COR-L47 (cell line): ENCODE data around the gene MAP7.

Experiments used
- DNase-seq: peaks from one replicate; lab custom pipeline; 2025; lab: John Stamatoyannopoulos, UW

MAP7 gene

DNA sequence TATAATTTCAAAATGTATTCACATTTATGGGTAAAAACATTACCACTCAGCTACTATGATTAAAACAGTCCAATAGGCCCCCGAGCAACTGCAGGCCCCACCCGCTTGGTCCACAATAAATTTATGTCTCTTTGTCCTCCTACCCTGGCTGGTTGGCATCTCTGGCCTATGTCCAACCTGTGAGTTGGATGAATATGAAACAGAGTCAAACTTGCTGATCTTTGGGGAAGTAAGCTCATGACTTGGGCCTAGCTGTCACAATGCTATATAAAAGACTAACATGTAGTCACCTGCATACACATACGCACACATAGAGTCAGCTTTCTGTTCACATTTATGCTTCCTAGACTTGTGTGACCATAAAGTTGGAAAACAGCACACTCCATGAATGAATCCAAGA, 20.5 kb downstream of the MAP7 start:
- DNase-seq = no peak

DNA sequence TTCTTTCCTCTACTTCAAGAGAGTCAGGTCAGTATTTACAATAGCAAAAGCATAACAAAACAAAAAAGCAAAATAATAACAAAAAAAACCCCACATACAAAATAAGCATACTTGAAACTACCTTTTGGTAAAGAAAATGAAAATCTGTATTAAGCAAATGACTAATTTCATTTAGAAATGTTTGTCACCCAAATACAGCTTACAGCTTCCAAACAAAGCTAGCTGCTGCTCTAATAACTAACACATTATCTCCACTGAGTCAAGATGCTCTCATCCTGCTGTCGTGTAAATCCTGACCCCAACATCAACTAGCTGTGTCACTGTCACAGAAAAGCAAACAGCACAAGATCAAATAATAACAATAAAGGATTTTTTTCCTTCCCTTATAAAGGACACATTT, 21.7 kb downstream of the MAP7 start:
- DNase-seq = no peak

DNA sequence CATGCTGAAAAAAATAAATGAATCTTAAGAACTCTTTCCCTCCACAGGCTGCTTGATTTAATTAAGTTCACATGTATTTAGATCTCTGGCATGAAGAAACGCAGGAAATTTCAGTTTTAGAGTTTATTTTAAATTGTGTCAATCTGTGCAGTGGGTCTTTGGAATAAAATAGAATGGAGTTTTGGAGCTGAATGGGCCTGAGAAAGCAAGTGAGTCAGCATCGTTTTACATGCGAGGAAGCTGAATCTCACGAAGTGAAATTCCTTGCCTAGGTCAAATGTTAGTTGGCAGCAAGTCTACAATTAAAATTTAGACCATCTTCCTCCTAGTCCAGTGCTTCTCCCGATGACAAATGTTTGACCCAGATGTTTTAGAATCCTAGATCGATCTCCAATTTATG, 22.4 kb downstream of the MAP7 start:
- DNase-seq = no peak

DNA sequence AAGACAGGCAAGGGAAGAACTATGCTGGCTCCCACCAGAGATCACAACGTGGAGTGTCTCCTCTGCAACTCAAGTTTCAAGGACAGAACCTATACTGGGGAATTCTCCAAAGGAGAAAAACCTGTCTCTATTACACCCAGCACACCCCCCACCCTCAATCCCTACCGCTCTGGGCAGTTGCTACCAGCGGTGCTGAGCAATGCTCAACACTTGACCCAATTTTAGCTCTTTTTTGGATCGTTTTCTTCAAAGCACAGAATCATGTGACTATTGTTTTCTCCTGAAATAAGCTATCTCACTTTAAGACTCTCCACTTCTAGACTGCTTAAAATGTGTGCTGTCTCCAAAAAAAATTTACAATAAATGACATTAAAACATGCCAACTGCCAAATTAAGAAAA, 23.3 kb downstream of the MAP7 start:
- DNase-seq = no peak

DNA sequence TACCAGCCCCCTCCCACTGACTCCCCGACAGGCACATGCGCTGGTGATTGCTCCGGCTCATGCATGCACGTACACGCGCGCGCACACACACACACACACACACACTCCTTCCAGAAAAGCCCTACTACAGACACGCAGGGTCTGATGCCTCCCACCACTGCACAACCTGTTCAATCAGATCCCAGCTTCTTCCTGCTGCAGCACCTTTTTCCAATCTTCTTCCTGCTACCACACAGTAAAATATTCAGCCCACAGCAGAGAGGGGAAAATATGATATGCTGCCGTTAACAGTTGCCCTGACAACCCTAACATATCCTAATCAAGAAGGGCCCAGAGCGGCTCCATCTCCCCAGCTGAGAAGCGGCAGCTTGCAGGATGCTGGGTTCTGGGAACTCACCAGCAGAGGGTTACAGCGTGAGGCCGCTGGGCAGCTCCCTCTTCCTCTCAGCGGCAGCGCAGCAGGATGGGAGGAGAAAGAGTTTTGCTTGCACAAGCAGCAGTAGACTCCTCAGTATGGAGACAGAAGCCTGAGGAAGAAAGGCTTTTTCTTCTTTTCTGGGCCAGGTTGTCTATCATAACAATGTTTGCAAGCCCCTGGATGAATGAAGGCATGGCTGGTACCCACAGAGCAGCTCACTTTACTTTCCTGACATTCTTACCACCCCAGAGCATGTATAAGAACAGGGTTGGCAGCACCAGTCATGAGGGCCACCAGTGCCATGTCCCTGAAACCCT, 23.9 kb downstream of the MAP7 start:
- peak; percentile 36 for DNase-seq

DNA sequence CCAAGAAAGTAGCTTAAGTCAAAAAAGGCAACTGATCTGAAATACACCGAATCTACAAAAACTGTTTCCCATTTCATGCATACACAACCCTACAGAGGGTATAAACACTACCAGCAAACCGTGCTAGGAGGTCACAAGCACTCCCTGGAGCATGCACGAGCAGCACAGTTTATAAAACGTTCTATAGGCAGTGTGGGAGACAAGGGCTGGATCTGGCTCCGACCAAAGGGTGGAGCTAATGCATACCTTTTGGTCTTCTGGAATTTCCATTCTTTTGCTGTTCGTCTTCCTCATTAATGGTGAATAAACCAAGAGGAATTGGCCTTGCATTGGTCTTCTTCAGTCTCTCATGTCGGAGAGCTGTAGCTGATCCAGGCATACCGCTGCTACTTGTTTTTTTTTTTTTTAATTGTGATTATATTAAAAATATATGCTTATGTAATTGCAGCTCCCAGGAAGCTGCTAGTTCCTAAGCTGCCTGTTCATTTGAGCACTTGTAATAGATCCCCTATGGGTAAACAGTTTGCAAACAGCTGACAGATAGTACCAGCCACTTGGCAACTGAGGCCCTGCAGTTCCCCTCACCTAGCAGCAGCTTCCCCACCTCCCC, 24.5 kb downstream of the MAP7 start:
- DNase-seq = no peak

DNA sequence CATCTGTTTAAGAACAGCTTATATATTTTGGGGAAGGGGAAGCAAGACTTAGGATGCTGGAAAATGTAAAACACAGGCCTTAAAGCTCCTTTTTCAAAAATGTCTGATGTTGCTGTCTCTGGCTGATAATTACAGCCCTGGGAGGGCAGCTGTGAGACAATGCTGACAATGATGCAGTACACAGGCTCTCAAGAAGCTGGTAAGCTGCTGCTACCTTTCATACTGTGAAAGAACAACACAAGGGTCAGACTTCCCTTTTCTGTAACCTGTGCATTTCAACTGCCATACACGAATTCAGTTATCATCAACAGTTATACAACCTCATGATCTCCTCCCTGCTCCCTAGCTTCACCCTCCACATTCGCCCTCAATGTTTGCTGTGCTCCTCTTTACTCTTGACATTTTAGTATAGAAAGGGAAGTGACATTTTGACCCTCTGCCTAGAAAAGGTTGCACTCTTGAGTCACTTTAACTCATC, 25.2 kb downstream of the MAP7 start:
- DNase-seq = peak; percentile 47

DNA sequence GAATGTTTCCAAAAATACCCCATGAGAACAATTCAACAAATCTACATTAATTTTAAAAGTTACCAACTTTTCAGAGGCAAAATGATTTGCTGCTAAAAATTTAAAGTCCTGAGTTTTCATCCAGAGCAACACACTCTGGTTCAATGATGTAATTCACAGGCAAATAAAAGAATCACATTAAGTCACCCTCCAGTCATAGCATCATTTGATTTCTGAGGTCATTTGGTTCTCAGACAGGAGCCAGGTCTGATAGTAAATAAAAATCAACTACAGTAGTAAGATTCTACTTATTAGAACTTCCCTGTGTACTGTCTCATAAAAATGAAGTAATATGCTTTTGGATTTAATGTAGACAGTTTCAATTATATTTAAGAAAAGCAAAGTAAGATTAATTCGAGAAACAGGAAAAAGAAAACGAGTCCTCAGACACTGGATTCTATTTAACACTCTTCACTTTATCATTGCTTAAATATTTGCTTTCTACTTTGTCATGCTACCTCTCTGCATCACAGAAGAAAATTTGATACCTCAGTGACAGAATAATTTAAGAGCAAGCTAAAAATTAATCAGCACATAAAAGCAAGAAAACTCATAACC, 25.8 kb downstream of the MAP7 start:
- no peak for DNase-seq

DNA sequence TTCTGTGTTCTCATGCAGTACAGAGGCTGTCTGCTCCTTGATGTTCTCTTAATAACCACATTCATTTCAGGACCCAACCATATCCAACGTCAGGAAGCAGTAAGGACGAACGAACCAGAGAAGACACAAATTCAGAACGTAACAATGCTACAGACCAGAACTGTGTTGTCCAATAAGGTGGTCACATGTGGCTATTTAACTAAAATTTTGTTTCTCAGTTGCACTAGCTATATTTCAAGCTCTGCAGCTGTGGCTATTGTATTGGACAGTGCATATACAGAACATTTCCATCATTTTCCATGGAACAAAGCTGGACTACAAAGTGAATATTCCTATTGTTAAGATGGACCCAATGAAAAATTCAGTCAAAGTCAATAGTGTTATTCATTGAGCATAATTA, 27.0 kb downstream of the MAP7 start:
- DNase-seq = no peak

DNA sequence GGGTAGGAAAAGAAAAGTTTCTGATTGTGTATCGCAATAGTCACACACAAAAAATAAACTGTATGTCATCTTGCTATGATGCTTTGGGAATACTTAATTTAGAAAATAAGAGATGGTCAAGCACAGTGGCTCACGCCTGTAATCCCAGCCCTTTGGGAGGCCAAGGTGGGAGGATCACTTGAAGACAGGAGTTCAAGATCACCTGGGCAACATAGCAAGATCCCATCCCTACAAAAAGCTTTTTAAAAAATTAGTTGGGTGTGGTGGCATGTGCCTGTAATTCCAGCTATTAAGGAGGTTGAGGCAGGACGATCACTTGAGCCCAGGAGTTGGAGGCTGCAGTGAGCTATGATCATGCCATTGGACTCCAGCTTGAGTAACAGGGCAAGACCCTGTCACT, 27.6 kb downstream of the MAP7 start:
- no peak for DNase-seq

DNA sequence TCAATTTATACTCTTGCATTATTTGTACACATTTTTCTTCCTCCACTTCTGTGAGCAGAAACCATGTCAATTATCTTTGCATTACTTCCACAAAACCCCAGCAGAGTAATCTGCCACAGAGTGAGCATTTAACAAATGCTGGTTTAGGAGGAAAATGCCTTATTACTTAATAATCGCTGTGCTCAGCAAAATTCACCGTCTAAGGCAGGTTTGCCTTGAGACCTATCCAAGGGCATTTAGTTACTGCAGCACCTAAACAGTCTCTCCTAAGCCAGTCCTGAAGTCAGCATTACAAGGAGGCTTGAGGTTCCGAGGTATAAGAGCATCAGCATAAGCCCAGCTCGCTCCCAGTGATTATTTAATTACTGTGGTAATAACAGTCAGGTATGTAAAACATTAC, 28.3 kb downstream of the MAP7 start:
- DNase-seq = no peak

DNA sequence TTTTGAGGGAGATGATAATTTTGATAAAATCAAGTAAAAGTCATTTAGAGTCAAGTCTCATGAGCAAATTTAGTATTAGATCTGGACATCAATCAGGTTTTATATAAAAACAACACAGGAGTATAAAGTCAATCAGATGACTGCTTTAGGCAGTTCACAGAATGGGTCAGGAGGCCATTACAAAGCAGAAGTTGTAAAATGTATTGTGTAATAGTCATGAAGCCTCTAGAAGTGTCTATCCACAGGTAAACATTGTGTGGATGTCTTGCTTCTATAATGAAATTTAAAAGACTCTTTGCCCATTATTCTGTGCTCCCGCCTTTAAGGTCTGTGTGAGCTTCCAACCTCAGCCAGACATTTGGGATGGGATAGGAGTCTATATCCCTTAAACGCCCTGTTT, 28.8 kb downstream of the MAP7 start:
- no peak for DNase-seq

DNA sequence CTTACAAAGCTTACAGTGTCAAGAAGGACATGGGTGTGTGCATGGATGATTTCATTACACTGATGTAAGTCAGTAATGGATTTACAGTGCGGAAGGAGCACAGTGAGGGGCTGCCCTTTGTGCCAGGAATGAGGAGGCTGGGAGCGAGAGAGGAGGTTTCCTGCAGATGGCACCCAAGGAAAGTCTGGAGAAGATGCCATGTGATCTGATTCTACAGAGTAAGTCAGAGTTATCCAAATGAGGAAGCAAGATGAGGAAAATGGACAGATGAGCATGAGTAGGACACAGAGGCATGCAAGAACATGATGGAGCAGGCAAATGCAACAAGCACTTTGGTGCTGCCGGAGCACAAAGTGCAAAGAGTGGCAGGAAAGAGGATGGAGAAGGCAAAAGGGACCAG, 29.7 kb downstream of the MAP7 start:
- no peak for DNase-seq

DNA sequence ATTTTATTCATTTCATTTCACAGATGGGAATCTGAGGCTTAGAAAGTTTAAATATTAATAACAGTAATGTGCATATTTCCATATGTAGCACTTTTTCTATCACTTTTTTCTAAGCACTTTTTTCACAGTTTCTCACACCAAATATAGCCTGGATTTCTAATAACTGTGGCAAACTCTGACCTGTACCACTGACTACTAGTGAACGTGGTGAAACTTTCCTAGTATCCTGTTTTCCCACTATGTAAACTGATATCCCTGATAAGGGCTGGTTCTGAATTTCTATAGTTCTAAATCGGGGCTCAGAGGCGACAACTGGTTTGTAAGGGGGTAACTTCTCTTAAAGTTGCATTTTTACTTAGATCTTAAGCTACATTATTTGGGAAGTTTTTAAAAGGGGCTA, 32.6 kb downstream of the MAP7 start:
- DNase-seq = no peak

DNA sequence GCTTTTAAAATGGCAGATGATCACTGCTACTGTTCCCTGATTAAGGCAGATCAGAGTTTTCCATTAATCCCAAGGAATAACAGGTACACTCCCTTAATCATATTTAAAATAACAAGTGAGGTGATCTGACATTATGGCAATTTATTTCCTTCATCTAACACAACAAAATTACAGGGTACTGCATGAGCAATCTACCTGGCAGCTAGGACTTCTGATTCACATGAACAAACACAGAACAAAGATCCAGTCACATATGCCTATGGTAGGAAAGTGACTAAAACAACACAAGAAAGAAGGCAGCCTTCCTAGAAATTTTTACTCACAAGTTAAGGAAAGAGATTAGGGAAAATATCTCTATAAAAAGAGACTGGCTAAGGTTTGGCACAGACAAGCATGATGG, 33.2 kb downstream of the MAP7 start:
- DNase-seq = no peak

DNA sequence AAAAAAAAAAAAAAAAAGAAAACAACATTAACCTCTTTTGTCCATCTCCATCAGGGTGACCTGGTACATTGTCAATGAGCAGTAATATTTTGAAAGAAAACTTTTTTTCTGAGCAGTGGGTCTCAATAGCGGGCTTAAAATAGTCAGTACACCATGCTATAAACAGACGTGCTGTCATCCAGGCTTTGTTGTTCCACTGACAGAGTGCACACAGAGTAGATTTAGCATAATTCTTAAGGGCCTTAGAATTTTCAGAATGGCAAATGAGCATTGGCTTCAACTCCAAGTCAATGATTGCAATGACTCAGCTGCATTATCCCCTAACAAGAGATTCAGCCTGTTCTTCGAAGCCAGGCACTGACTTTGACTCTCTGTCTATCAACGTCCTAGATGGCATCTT, 35.6 kb downstream of the MAP7 start:
- no peak for DNase-seq

DNA sequence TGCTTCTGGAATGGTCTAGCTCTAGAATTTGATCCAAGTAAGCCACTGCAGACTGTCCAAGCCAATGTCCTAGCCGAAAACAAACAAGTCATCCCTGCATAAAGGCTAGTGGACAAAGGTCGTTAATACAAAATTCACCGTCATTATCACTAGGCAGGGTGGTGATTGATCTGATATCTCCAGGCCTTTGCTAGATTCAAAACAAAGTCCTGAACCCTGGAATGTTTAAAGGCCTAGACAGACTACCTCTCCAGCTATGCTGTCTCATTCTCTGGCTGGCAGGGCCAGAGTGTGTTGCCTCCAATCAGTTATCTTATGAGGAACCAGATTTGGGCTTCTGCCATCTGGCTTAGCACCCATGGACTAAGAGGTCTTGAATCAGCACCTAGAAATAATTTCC, 38.3 kb downstream of the MAP7 start:
- DNase-seq = no peak

DNA sequence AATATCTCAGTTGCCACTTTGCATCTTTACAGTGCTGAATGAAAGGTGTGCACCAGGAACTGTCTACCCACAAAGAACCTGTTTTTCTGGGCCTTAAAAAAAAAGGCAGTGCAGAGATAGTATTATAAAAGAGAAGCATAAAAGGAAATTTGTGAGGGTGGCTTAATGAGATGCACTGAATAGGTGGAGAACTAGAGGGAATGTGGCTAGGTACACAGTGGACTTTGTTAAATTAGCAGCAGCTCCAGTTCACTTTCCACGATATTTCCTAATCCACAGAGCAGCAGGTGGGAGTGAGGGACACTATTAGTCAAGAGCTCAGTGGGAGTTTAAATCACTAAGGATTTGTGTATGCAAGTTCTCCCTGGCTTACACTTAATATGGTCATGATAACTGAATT, 38.8 kb downstream of the MAP7 start:
- DNase-seq = no peak

DNA sequence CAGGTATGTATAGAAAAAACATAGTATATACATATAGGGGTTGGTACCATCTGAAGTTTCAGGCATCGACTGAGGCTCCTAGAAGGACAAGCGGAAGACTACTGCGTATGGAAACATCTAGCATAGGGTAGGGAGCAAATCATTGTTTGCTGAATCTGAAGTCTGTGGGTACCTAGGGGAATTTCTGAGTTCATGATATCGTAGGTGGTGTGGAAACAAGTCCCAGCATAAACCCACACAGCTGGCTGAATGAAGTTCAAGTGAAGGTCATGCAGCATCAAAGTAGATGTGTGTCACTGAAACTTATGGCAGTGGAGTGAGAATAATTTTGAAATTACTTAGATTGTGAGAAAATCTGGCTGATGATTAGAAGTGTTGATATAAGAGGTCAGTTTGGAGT, 39.4 kb downstream of the MAP7 start:
- no peak for DNase-seq

DNA sequence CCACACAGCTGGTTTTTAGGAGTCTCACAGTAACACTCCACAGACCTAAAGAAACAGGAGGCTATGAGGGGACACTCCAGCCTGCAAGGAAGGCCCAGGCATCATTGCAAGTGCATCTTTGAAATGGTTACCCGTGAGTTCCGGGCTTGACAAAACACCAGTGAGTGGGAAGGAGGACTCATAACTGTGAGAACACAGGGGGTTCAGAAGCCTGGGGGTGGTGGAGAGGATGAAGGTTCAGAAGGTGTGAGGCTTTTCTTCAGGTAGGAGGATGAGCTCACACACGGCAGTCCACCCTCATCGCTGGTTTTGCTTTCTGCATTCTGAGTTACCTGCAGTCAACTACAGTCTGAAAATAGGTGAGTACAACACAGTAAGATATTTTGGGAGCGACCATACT, 39.9 kb downstream of the MAP7 start:
- no peak for DNase-seq

DNA sequence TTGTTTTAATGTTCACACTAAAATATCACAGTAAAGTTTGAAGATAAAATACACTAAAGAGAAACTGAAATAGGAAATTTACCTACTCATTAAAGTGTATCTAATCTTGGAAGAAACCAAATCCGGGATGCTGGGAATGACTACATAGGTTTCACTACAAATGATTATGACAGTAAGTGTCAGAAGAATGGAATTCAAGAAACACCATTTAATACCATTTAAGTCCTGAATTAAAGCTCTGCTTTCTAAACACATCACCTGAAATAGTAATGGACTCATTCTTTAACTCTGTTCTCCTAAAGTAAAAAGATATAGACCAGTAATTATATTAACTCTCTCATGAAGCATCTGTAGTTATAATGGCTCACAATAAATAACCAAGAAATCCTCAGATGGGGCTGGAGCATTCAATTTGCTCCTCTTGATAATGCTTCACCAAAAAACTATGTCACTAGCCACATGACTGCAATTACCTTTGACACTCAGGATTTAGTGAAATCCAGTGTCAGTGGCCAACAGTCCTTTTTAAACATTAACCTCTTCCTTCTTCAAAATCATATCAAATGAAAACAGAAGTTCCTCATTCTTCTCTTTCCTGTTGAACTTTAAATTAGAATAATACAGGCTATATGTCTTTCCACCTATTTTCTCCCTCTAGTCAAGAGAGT, 41.4 kb downstream of the MAP7 start:
- DNase-seq = no peak

DNA sequence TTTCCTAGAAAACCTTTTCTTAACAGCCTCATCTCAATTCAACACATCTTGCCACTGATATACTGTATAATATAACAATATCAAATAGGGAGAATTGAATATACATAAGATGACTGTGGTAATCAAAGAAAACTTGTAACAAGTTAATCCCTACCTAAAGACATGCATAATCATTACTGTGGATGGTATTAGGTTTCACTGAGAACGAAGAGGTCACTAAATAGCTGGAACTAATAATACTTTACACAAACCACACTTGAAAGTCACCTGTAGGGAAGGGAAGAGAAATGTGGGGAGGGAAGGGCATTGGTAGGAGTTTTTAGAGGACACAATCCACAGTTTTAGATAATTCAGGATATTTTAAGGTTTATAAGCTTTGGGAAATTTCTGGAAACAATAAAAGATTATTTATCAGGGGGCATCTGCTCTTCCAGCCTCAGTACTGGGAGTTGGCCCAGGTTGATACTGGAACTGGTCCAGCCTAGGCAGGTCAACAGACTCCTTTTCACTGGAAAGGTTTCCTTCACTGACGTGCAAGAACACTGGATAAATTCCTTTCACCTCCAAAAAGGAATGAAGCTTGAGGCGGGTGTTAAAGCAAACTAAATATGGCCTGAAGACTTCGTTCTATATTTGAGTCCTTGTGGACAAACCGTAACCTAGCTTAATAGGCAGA, 44.0 kb downstream of the MAP7 start:
- no peak for DNase-seq
